BJ (cell line): Measurements from ENCODE around the gene FSTL1. TPM values are rescaled to one million over a fixed set of nuclear protein-coding genes. Genes with fewer than 3 reads are reported as not detected.

Experiments
- CTCF ChIA-PET: fragments of 350-600 bp; formaldehyde crosslinking; extraction: SDS; loops from one replicate; lab custom pipeline; 2021; ENCODE audit warnings: antibody characterized with exemption, inconsistent platforms; lab: Yijun Ruan, JAX
- POLR2A ChIA-PET: fragments of 300-600 bp; sonication (Branson Sonifier 250); formaldehyde crosslinking; extraction: SDS; loops from one replicate; lab custom pipeline; 2021; ENCODE audit warnings: antibody characterized with exemption; lab: Charles Lee
- DNase-seq: peaks from one replicate; pipeline ENCODE4 v3.0.0-alpha.2; 2011; ENCODE audit warnings: low read depth
- H3K27me3 ChIP-seq: 2 replicates; pipeline ENCODE4 v1.6.0; 2011; ENCODE audit warnings: low read length; ENCODE audit not compliant: control insufficient read depth, insufficient read depth
- H3K36me3 ChIP-seq: 2 replicates; pipeline ENCODE4 v1.5.1; 2011; ENCODE audit warnings: low read length; ENCODE audit not compliant: control insufficient read depth, insufficient read depth
- H3K4me3 ChIP-seq: 2 replicates; pipeline ENCODE4 v1.5.1; 2011; ENCODE audit warnings: low read depth, mild to moderate bottlenecking, control low read depth, low read length
- CTCF ChIP-seq: IDR thresholded peaks from 2 replicates; pipeline ENCODE4 v1.5.1; 2011; ENCODE audit warnings: low read depth, mild to moderate bottlenecking, control low read depth, inconsistent platforms, low read length, moderate library complexity; ENCODE audit not compliant: insufficient read depth
- polyA plus RNA-seq: library from polyadenylated mRNA; depleted of rRNA; stranded (reverse); fragments of >200 nt; gene quantifications from 2 replicates; pipeline ENCODE4 v1.2.3, GENCODE V29; 2011

The FSTL1 gene
- polyA plus RNA-seq, 1 experiment, result 4,020 TPM

- no peak for DNase-seq
- no peaks in the 10 kb centered on the region for H3K36me3 ChIP-seq
- ChIA-PET CTCF (interaction anchor here (0.9 to 2.6 kb wide), 3 partner anchors 8 to 18 kb away, joined by 3 to 10 read pairs (median 4); partner anchors contain the start of gene FSTL1), POLR2A (interaction anchor here (0.6 kb wide), 1 partner anchor 13 kb away, joined by 3 read pairs; no protein-coding TSS in a partner anchor)
- no peak for TF ChIP-seq CTCF
- H3K27me3 ChIP-seq, result no peaks in the 10 kb centered on the region
- no peak overlapping the region for H3K4me3 ChIP-seq
These were observed 10.1 kb upstream of the FSTL1 start for GRCh38 chr3:120460862-120461261.

- CTCF ChIA-PET, result interaction anchor here (0.9 to 2.6 kb wide), 4 partner anchors 8 to 24 kb away, joined by 3 to 10 read pairs (median 4); partner anchors contain the start of gene FSTL1
- POLR2A ChIA-PET, result no interaction called here
- Histone ChIP-seq H3K4me3 (no peak overlapping the region), H3K27me3 (no peaks in the 10 kb centered on the region), H3K36me3 (no peaks in the 10 kb centered on the region)
- no peak for TF ChIP-seq CTCF
- no peak for DNase-seq
These were observed 9.5 kb upstream of the FSTL1 start for GRCh38 chr3:120460181-120460790.

- no peaks in the 10 kb centered on the region for H3K36me3 ChIP-seq
- no peak for TF ChIP-seq CTCF
- no peak for DNase-seq
- CTCF ChIA-PET, result interaction anchor here (1.0 to 2.6 kb wide), 4 partner anchors 9 to 38 kb away, joined by 3 to 10 read pairs (median 4); partner anchors contain the start of gene FSTL1
- H3K27me3 ChIP-seq, result no peaks in the 10 kb centered on the region
- POLR2A ChIA-PET, result no interaction called here
- no peak overlapping the region for H3K4me3 ChIP-seq
These were observed 8.4 kb upstream of the FSTL1 start for GRCh38 chr3:120459196-120459595.

GRCh38 chr3:120457827-120458226 lies 7.0 kb upstream of the FSTL1 start:
- CTCF ChIA-PET, result interaction anchor here (1.7 kb wide), 1 partner anchor 9 kb away, joined by 6 read pairs; no protein-coding TSS in a partner anchor
- TF ChIP-seq CTCF, result no peak
- no peak overlapping the region for H3K4me3 ChIP-seq
- no peak for DNase-seq
- H3K27me3 ChIP-seq, result no peaks in the 10 kb centered on the region
- POLR2A ChIA-PET, result no interaction called here
- no peaks in the 10 kb centered on the region for H3K36me3 ChIP-seq

GRCh38 chr3:120454076-120454689 lies 3.4 kb upstream of the FSTL1 start:
- no peaks in the 10 kb centered on the region for H3K27me3 ChIP-seq
- ChIA-PET CTCF (interaction anchor here (1.7 kb wide), 1 partner anchor 11 kb away, joined by 3 read pairs; no protein-coding TSS in a partner anchor), POLR2A (no interaction called here)
- TF ChIP-seq CTCF, result no peak
- no peak for DNase-seq
- H3K36me3 ChIP-seq, result no peaks in the 10 kb centered on the region
- no peak overlapping the region for H3K4me3 ChIP-seq
